GM12873 (cell line): ENCODE results near the gene CCDC158.

Source experiments
- TF ChIP-seq, protein P1 (sequence below): IDR thresholded peaks from 2 replicates; pipeline ENCODE4 v1.5.1; 2012; ENCODE audit warnings: low read depth, mild to moderate bottlenecking, moderate library complexity, low read length, control low read depth; ENCODE audit not compliant: insufficient read depth; ENCODE audit errors: missing control alignments

The CCDC158 gene

DNA sequence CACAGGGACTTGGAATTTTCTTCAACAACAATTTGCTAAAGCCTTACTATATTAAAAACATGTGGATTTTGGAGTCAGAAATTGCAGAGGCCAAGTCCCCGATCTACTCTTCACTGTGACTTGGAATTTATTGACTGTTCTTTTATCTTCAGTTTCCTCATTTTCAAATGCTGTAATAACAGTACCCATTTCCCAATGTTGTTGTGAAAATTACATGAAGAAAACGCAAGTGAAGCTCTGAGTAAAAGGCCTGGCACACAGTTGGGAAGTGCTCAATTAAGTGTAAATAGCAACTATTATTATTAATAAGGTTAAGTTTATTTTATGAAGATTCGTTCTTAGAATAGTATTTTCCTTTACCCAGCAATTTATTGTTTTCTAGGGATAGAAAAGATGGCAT, 98.7 kb downstream of the CCDC158 start:
- TF ChIP-seq, protein P1, sequence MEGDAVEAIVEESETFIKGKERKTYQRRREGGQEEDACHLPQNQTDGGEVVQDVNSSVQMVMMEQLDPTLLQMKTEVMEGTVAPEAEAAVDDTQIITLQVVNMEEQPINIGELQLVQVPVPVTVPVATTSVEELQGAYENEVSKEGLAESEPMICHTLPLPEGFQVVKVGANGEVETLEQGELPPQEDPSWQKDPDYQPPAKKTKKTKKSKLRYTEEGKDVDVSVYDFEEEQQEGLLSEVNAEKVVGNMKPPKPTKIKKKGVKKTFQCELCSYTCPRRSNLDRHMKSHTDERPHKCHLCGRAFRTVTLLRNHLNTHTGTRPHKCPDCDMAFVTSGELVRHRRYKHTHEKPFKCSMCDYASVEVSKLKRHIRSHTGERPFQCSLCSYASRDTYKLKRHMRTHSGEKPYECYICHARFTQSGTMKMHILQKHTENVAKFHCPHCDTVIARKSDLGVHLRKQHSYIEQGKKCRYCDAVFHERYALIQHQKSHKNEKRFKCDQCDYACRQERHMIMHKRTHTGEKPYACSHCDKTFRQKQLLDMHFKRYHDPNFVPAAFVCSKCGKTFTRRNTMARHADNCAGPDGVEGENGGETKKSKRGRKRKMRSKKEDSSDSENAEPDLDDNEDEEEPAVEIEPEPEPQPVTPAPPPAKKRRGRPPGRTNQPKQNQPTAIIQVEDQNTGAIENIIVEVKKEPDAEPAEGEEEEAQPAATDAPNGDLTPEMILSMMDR: no peak

DNA sequence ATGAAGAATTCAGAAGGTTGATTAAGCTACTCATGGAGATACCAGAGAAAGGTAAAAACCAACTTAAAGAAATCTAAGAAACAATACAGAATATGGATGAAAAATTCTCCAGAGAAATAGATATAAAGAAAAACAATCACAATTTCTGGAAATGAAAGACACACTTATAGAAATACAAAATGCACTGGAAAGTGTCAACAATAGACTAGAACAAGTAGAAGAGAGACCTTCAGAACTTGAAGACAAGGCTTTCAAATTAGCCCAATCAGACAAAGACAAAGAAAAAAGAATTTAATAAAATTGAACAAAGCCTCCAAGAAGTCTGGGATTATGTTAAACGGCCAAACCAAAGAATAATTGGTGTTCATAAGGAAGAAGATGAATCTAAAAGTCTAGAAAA, 104.8 kb downstream of the CCDC158 start:
- TF ChIP-seq, protein P1: no peak

DNA sequence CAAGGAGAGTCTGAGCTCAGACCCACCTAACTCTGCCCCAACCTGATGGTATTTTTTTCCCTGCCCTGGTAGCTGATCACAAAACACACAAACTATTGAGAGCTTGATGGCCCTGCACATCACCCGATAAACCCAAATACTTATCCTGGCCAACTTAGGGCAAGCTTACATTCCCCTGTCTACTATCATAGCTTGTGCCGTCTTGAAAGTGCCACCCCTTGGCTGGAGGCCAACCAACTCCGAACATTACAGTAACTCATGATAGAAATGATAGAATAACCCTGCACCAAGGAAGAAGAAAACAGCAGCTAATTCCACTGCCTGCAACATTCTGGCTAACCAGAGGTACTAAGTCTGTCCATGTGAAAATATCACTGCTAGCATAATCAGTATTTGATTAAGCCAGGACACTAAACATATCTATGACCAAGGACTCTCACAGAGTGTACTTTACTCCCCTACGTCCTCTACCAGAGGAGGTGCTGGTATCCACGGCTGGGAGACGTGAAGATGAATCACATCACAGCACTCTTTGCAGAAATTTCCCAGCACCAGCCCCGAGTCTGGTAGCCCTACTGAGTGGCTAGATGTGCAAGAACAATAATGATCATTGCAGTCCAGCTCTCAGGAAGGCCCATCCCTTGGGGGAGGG, 105.5 kb downstream of the CCDC158 start:
- TF ChIP-seq, protein P1: no peak

DNA sequence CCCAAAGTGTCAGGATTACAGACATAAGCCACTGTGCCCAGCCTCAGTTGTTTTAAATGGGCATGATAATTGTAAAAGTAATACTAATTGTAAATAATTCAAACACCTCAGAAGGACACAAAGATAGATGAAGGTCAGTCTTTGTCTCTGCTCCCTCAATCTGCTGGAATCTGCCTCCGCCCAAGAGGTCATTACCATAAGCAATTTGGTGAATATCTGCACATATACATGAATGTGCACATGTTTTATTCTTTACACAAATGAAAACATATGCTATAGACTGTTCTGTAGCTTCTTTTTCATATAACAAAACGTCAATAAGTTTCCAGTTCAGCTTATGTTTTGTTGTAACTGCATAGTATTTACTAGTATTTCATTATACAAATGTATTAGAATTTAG, 107.4 kb downstream of the CCDC158 start:
- TF ChIP-seq, protein P1: no peak

DNA sequence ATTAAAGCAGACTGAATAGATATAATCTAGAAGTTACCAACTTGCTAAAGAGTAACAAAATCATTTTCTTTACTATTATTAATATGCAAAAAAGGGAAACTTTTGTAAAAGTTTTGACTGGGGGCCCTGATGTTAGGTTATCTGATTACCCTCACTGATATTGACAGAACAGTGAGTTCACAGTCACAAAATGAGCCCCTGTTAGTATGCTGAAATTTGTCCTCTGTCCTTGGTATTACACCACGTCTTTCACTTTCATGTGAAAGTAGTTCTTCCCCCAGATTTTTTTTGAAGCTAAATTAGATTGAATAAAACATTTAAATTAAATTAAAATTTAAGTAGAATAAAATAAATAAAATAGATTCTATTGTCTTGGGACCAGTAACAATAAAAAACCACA, 108.5 kb downstream of the CCDC158 start:
- TF ChIP-seq, protein P1: no peak

DNA sequence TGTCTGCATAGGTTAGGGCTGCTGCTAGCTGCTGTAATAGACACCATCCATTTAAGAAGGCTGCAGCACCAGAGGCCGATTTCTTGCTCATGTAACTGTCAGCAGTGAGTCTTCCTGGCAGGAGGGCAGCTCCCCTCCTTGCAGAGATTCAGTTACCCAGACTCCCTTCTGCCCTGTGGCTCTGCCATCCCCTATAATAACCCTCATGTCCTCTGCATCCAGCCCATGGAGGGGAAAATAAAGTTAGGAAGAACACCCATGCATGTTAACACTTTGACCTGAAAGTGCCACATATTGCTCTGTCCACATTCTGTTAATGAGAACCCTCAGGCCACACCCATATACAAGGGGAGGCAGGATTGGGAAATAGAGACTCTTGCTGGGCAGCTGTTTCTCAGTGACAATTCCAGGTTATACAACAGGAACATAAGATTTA, 109.0 kb downstream of the CCDC158 start:
- TF ChIP-seq, protein P1: no peak

DNA sequence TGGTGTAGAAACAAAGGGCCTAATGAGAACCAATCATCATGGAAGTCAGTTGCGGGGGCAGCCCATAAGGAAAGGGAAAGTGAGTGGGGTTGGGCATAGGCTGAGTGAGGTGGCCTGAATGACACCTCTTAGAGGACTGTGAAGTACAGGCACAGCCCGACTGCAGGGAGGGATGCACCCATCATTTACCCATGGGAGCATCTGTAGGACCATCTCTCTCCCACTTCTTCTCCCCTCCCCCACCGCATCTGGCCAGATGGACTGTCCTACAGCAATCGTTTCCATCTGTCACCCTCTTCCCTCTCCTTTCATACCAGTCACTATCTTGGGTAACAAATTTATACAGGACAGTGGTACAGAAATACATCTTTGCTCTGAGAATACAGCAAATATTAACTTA, 110.3 kb downstream of the CCDC158 start:
- TF ChIP-seq, protein P1: no peak
